Activated CD8-positive, alpha-beta memory T cell treated with anti-CD3 and anti-CD28 coated beads, Interleukin-2, amount 50 U/mL, for 4 hours (primary cell): ENCODE data around the gene TOP3B.

Source experiments
- DNase-seq: peaks from one replicate; pipeline ENCODE4 v3.0.0-alpha.2; 2020

TOP3B gene

GRCh38 chr22:21961886-21962654 lies 20.5 kb downstream of the TOP3B start:
- DNase-seq = no peak

GRCh38 chr22:21961127-21961867 lies 21.3 kb downstream of the TOP3B start:
- no peak for DNase-seq

- DNase-seq = no peak
Observed at GRCh38 chr22:21960200-21961126, 22.1 kb downstream of the TOP3B start.

- DNase-seq = no peak
Observed at GRCh38 chr22:21959274-21960074, 23.1 kb downstream of the TOP3B start.

GRCh38 chr22:21958360-21959273 lies 24.0 kb downstream of the TOP3B start:
- no peak for DNase-seq

GRCh38 chr22:21952586-21953571 lies 29.7 kb downstream of the TOP3B start, which contains the start of gene PPM1F:
Gene PPM1F (minus strand): TSS chr22:21952848. CDS start chr22:21946048, 6,800 bp downstream.
- peak; percentile 92 for DNase-seq

- DNase-seq = peak; percentile 26
Observed at GRCh38 chr22:21951931-21952465, 30.6 kb downstream of the TOP3B start.

- DNase-seq = no peak
Observed at GRCh38 chr22:21951062-21951461, 31.5 kb downstream of the TOP3B start.

GRCh38 chr22:21949948-21950347 lies 32.6 kb downstream of the TOP3B start:
- no peak for DNase-seq

- no peak for DNase-seq
Observed at GRCh38 chr22:21949569-21949918, 33.0 kb downstream of the TOP3B start.

GRCh38 chr22:21948824-21949568 lies 33.6 kb downstream of the TOP3B start:
- DNase-seq = no peak

- DNase-seq = no peak
Observed at GRCh38 chr22:21948390-21948789, 34.2 kb downstream of the TOP3B start.

- DNase-seq = no peak
Observed at GRCh38 chr22:21947040-21948014, 35.3 kb downstream of the TOP3B start.

GRCh38 chr22:21946262-21946925 lies 36.2 kb downstream of the TOP3B start:
- DNase-seq = no peak

- DNase-seq = no peak
Observed at GRCh38 chr22:21945453-21946261, 36.9 kb downstream of the TOP3B start.

- DNase-seq = no peak
Observed at GRCh38 chr22:21944871-21945270, 37.7 kb downstream of the TOP3B start.
